Activated T-helper 1 cell treated with anti-CD3 and anti-CD28 coated beads, Interleukin-12 subunit alpha, Interleukin-12 subunit beta, Interleukin-2, Interleukin-4 antibody, amounts not matched to agents 30 ng/mL and 10 ng/mL and 1 ng/mL, durations not matched to agents 14 hours and 24 hours and 36 hours (primary cell): ENCODE results near the gene GATA2. TPM values are rescaled to one million over a fixed set of nuclear protein-coding genes. Genes with fewer than 3 reads are reported as not detected.

Experiments used
- DNase-seq: peaks from one replicate; pipeline ENCODE4 v3.0.0; 2021; ENCODE audit warnings: low spot score
- H3K27ac Mint-ChIP-seq: one replicate; pipeline ENCODE4 v1.8.0; 2021; ENCODE audit warnings: mild to moderate bottlenecking, mixed read lengths
- H3K27me3 Mint-ChIP-seq: one replicate; pipeline ENCODE4 v1.8.0; 2022; ENCODE audit warnings: mild to moderate bottlenecking, moderate library complexity, mixed read lengths; ENCODE audit not compliant: insufficient read depth
- H3K36me3 Mint-ChIP-seq: one replicate; pipeline ENCODE4 v1.8.0; 2021; ENCODE audit warnings: low read depth, mixed read lengths
- H3K4me1 Mint-ChIP-seq: one replicate; pipeline ENCODE4 v1.8.0; 2021; ENCODE audit warnings: low read depth, mixed read lengths
- H3K4me3 Mint-ChIP-seq: one replicate; pipeline ENCODE4 v1.8.0; 2021; ENCODE audit warnings: mild to moderate bottlenecking, moderate library complexity, mixed read lengths
- H3K9me3 Mint-ChIP-seq: one replicate; pipeline ENCODE4 v1.8.0; 2021; ENCODE audit warnings: mixed read lengths
- intact Hi-C: fragments of 100-400 bp; cut with micrococcal nuclease; formaldehyde crosslinking; loops from one replicate; pipeline ENCODE4 v1.15.1; 2024
- total RNA-seq: library from RNA; stranded (reverse); gene quantifications from 2 replicates; pipeline ENCODE4 v1.2.3, GENCODE V29; 2022

GATA2 gene
- total RNA-seq, 1 donor from 2014 or later = 0.18 TPM

- no peaks in the 10 kb centered on the region for H3K9me3 Mint-ChIP-seq
- no peaks in the 10 kb centered on the region for H3K36me3 Mint-ChIP-seq
- intact Hi-C loops = no loop called here
- DNase-seq = no peak
- H3K27me3 Mint-ChIP-seq = peaks cover 34% of the 10 kb centered on the region
- peaks cover 31% of the 10 kb centered on the region for H3K4me1 Mint-ChIP-seq
- H3K27ac Mint-ChIP-seq = no peak overlapping the region
- no peak overlapping the region for H3K4me3 Mint-ChIP-seq
Observed at GRCh38 chr3:128462341-128462910, 30.6 kb downstream of the GATA2 start.

- H3K9me3 Mint-ChIP-seq = no peaks in the 10 kb centered on the region
- H3K4me1 Mint-ChIP-seq = peaks cover 24% of the 10 kb centered on the region
- no peak for DNase-seq
Observed at GRCh38 chr3:128461731-128462130, 31.3 kb downstream of the GATA2 start.

GRCh38 chr3:128459461-128459820 is 33.6 kb downstream of the GATA2 start:
- Mint-ChIP-seq H3K4me1 (peaks cover 3% of the 10 kb centered on the region), H3K4me3 (no peak overlapping the region), H3K27me3 (peaks cover 36% of the 10 kb centered on the region), H3K9me3 (no peaks in the 10 kb centered on the region), H3K36me3 (no peaks in the 10 kb centered on the region), H3K27ac (no peak overlapping the region)
- no peak for DNase-seq
- intact Hi-C loops = no loop called here

More at GRCh38 chr3:128461731-128462130, 31.3 kb downstream of the GATA2 start:
- Mint-ChIP-seq H3K27ac (no peak overlapping the region), H3K4me3 (no peak overlapping the region), H3K27me3 (peaks cover 34% of the 10 kb centered on the region), H3K36me3 (no peaks in the 10 kb centered on the region)
- intact Hi-C loops = no loop called here

- no peak overlapping the region for H3K4me3 Mint-ChIP-seq
- peaks cover 38% of the 10 kb centered on the region for H3K27me3 Mint-ChIP-seq
- intact Hi-C loops = no loop called here
- H3K9me3 Mint-ChIP-seq = no peaks in the 10 kb centered on the region
- no peak for DNase-seq
- H3K4me1 Mint-ChIP-seq = no peaks in the 10 kb centered on the region
- no peak overlapping the region for H3K27ac Mint-ChIP-seq
- no peaks in the 10 kb centered on the region for H3K36me3 Mint-ChIP-seq
Observed at GRCh38 chr3:128458746-128459460, 34.1 kb downstream of the GATA2 start.

- no peak overlapping the region for H3K27ac Mint-ChIP-seq
- no peaks in the 10 kb centered on the region for H3K36me3 Mint-ChIP-seq
- H3K4me3 Mint-ChIP-seq = no peak overlapping the region
- no peak for DNase-seq
- H3K9me3 Mint-ChIP-seq = no peaks in the 10 kb centered on the region
- intact Hi-C loops = no loop called here
- H3K27me3 Mint-ChIP-seq = peaks cover 35% of the 10 kb centered on the region
- no peaks in the 10 kb centered on the region for H3K4me1 Mint-ChIP-seq
Observed at GRCh38 chr3:128457937-128458336, 35.1 kb downstream of the GATA2 start.

GRCh38 chr3:128456776-128457715 is 36.0 kb downstream of the GATA2 start:
- no peak for DNase-seq
- intact Hi-C loops = no loop called here
- Mint-ChIP-seq H3K36me3 (no peaks in the 10 kb centered on the region), H3K9me3 (no peaks in the 10 kb centered on the region), H3K27ac (no peak overlapping the region), H3K4me1 (no peaks in the 10 kb centered on the region), H3K4me3 (no peak overlapping the region), H3K27me3 (peaks cover 35% of the 10 kb centered on the region)

GRCh38 chr3:128455786-128456748 is 36.9 kb downstream of the GATA2 start:
- Mint-ChIP-seq H3K4me3 (no peak overlapping the region), H3K27ac (no peak overlapping the region), H3K36me3 (no peaks in the 10 kb centered on the region), H3K27me3 (peaks cover 31% of the 10 kb centered on the region), H3K4me1 (peaks cover 6% of the 10 kb centered on the region), H3K9me3 (peaks cover 2% of the 10 kb centered on the region)
- no peak for DNase-seq
- intact Hi-C loops = no loop called here

GRCh38 chr3:128455116-128455515 is 37.9 kb downstream of the GATA2 start:
- peaks cover 28% of the 10 kb centered on the region for H3K27me3 Mint-ChIP-seq
- H3K36me3 Mint-ChIP-seq = peaks cover 2% of the 10 kb centered on the region
- H3K4me1 Mint-ChIP-seq = peaks cover 14% of the 10 kb centered on the region
- H3K9me3 Mint-ChIP-seq = peaks cover 11% of the 10 kb centered on the region
- no peak overlapping the region for H3K27ac Mint-ChIP-seq
- no peak for DNase-seq
- H3K4me3 Mint-ChIP-seq = peak overlapping the region; percentile 15
- intact Hi-C loops = no loop called here

- Mint-ChIP-seq H3K4me3 (no peak overlapping the region), H3K27ac (no peak overlapping the region), H3K4me1 (peaks cover 20% of the 10 kb centered on the region), H3K27me3 (peaks cover 23% of the 10 kb centered on the region), H3K36me3 (peaks cover 2% of the 10 kb centered on the region), H3K9me3 (peaks cover 17% of the 10 kb centered on the region)
- no peak for DNase-seq
- intact Hi-C loops = no loop called here
Observed at GRCh38 chr3:128454310-128454618, 38.7 kb downstream of the GATA2 start.

GRCh38 chr3:128453501-128454309 is 39.3 kb downstream of the GATA2 start:
- intact Hi-C loops = no loop called here
- peaks cover 26% of the 10 kb centered on the region for H3K4me1 Mint-ChIP-seq

GRCh38 chr3:128452678-128453275 is 40.2 kb downstream of the GATA2 start:
- Mint-ChIP-seq H3K4me1 (peaks cover 32% of the 10 kb centered on the region), H3K27ac (no peak overlapping the region), H3K27me3 (peaks cover 21% of the 10 kb centered on the region), H3K36me3 (peaks cover 9% of the 10 kb centered on the region), H3K4me3 (no peak overlapping the region), H3K9me3 (peaks cover 26% of the 10 kb centered on the region)
- intact Hi-C loops = no loop called here
- DNase-seq = no peak

More at GRCh38 chr3:128453501-128454309, 39.3 kb downstream of the GATA2 start:
- no peak for DNase-seq
- H3K9me3 Mint-ChIP-seq = peaks cover 21% of the 10 kb centered on the region
- no peak overlapping the region for H3K4me3 Mint-ChIP-seq
- H3K27me3 Mint-ChIP-seq = peaks cover 21% of the 10 kb centered on the region
- no peak overlapping the region for H3K27ac Mint-ChIP-seq
- H3K36me3 Mint-ChIP-seq = peaks cover 5% of the 10 kb centered on the region
